H1 (cell line): ENCODE data around the gene BCL2L14. TPM values are rescaled to one million over a fixed set of nuclear protein-coding genes. Genes with fewer than 3 reads are reported as not detected.

Experiments
- ATF2 ChIP-seq: IDR thresholded peaks from 2 replicates; pipeline ENCODE4 v1.6.1; 2012; ENCODE audit warnings: low read length, inconsistent platforms
- BACH1 ChIP-seq: IDR thresholded peaks from 2 replicates; pipeline ENCODE4 v1.6.1; 2012; ENCODE audit warnings: low read length, improper control_type of control experiment
- CTBP2 ChIP-seq: IDR thresholded peaks from 2 replicates; pipeline ENCODE4 v1.7.0; 2011; ENCODE audit warnings: borderline replicate concordance, mild to moderate bottlenecking, moderate library complexity, mixed read lengths, low read length; ENCODE audit not compliant: insufficient read depth, insufficient read length
- CTCF ChIP-seq, 3 experiments: IDR thresholded peaks; 1 replicate in 2 of 3; 2 replicates in 1 of 3; pipeline versions ENCODE4 v1.5.1 to v1.6.1; 2011; ENCODE audit warnings: low read length in 3 of 3, mild to moderate bottlenecking in 3 of 3, inconsistent platforms in 2 of 3, low read depth in 1 of 3, moderate library complexity in 1 of 3; ENCODE audit not compliant: insufficient read depth in 1 of 3; ENCODE audit errors: control extremely low read depth in 1 of 3
- E2F6 ChIP-seq: IDR thresholded peaks from 2 replicates; pipeline ENCODE4 v1.6.1; 2012; ENCODE audit warnings: inconsistent platforms
- EP300 ChIP-seq, 2 experiments: IDR thresholded peaks; 1 replicate in 1 of 2; 2 replicates in 1 of 2; pipeline ENCODE4 v1.6.1; 2011 to 2012; ENCODE audit warnings: low read depth in 2 of 2, low read length in 2 of 2, mild to moderate bottlenecking in 2 of 2, borderline replicate concordance in 1 of 2, inconsistent platforms in 1 of 2, moderate library complexity in 1 of 2
- FOSL1 ChIP-seq: IDR thresholded peaks from 2 replicates; pipeline ENCODE4 v1.6.1; 2011; ENCODE audit warnings: mild to moderate bottlenecking, low read depth, low read length, moderate library complexity; ENCODE audit not compliant: insufficient read depth
- GTF2F1 ChIP-seq: IDR thresholded peaks from 2 replicates; pipeline ENCODE4 v1.6.1; 2012; ENCODE audit warnings: low read depth, low read length, improper control_type of control experiment, borderline replicate concordance
- JUN ChIP-seq: IDR thresholded peaks from 2 replicates; pipeline ENCODE4 v1.6.1; 2011; ENCODE audit warnings: low read depth, mild to moderate bottlenecking, improper control_type of control experiment, low read length
- KDM1A ChIP-seq: fragments of 200-600, 300-600 bp; sonication (generic); IDR thresholded peaks from 2 replicates; pipeline ENCODE4 v1.7.1; 2016; ENCODE audit warnings: mild to moderate bottlenecking, low read length, borderline replicate concordance
- MAFK ChIP-seq: IDR thresholded peaks from 2 replicates; pipeline ENCODE4 v1.6.1; 2012; ENCODE audit warnings: low read depth, mild to moderate bottlenecking, improper control_type of control experiment, low read length
- PHF8 ChIP-seq: fragments of 200-600 bp; sonication (generic); conservative IDR thresholded peaks from 2 replicates; pipeline ENCODE4 v1.7.1; 2012; ENCODE audit warnings: low read depth, mild to moderate bottlenecking, inconsistent platforms, low read length, moderate library complexity
- POLR2AphosphoS5 ChIP-seq: IDR thresholded peaks from 2 replicates; pipeline ENCODE4 v1.6.1; 2011; ENCODE audit warnings: low read depth, low read length
- RAD21 ChIP-seq, 2 experiments: IDR thresholded peaks in 1 of 2; conservative IDR thresholded peaks in 1 of 2; 2 replicates each; pipeline ENCODE4 v1.6.1; 2011; ENCODE audit warnings: low read depth in 2 of 2, low read length in 2 of 2, improper control_type of control experiment in 1 of 2, inconsistent platforms in 1 of 2, mild to moderate bottlenecking in 1 of 2, moderate library complexity in 1 of 2
- SIRT6 ChIP-seq: IDR thresholded peaks from one replicate; pipeline ENCODE4 v1.7.1; 2012; ENCODE audit warnings: low read length, inconsistent platforms
- SP1 ChIP-seq: IDR thresholded peaks from 2 replicates; pipeline ENCODE4 v1.6.1; 2011; ENCODE audit warnings: low read depth, low read length
- USF2 ChIP-seq: IDR thresholded peaks from 2 replicates; pipeline ENCODE4 v1.6.1; 2011; ENCODE audit warnings: low read length, improper control_type of control experiment
- polyA plus RNA-seq, 7 experiments: library from polyadenylated mRNA; depleted of rRNA in 3 of 7; stranded (reverse) in 5 of 7; unstranded in 2 of 7; fragments of >200 nt in 5 of 7; fragments of 200-250 nt in 2 of 7; gene quantifications; 1 replicate in 5 of 7; 2 replicates in 1 of 7; 4 replicates in 1 of 7; pipeline versions ENCODE4 v1.2.1 to v1.2.3, GENCODE V29; 2011 to 2013; ENCODE audit warnings: missing spikeins in 2 of 7, mixed read lengths in 2 of 7
- total RNA-seq: library from RNA; stranded (reverse); fragmentation: NEBNext Ultra II Directional; extraction: Animal tissue kit (Norgen Biotek cat#: 25700); gene quantifications from 2 replicates; pipeline ENCODE4 v1.2.1, GENCODE V29; 2021

Gene BCL2L14
- total and polyA plus RNA-seq, 2 of the 8 experiments (the other 6 are each of a cell fraction or from before 2014, with no cell fraction given) = 0.80 to 2.4 TPM

- TF ChIP-seq CTCF (IDR thresholded peaks at IDR 0.05; ENCODE audit: control extremely low read depth in 1 of 3, insufficient read depth in 1 of 3, low read depth in 1 of 3, low read length in 3 of 3) (no peak), SP1 (0 out of 2 replicates have a peak, but pooled peaks have one; percentile 36), GTF2F1 (no peak), ATF2 (no peak), BACH1 (no peak), KDM1A (no peak), JUN (no peak), SIRT6 (no peak), E2F6 (peak; percentile 86), MAFK (no peak), RAD21 (IDR thresholded peaks at IDR 0.05 in 1 of 2, conservative IDR thresholded peaks at IDR 0.05 in 1 of 2; ENCODE audit: low read depth in 2 of 2, low read length in 2 of 2) (no peak), PHF8 (no peak), FOSL1 (no peak), POLR2AphosphoS5 (no peak), CTBP2 (no peak), USF2 (no peak), EP300 (IDR thresholded peaks at IDR 0.05; ENCODE audit: borderline replicate concordance in 1 of 2, low read depth in 2 of 2, low read length in 2 of 2) (no peak)
Observed at GRCh38 chr12:12086973-12087692, 16.4 kb downstream of the BCL2L14 start (continued).
